OCI-LY7 (cell line): ENCODE results near the gene CDRT4. TPM values are rescaled to one million over a fixed set of nuclear protein-coding genes. Genes with fewer than 3 reads are reported as not detected.

Experiments
- BruUV-seq: library from RNA; stranded (reverse); fragments of 400-500 nt; replicated peaks from 2 replicates; lab custom pipeline; 2021; lab: Mats Ljungman, UMichigan
- CTCF ChIA-PET: fragments of 300-600 bp; sonication (Branson Sonifier 250); formaldehyde crosslinking; loops from one replicate; lab custom pipeline; 2022; ENCODE audit warnings: antibody characterized with exemption; ENCODE audit not compliant: unreplicated experiment; lab: Charles Lee
- POLR2A ChIA-PET: fragments of 300-600 bp; sonication (Branson Sonifier 250); formaldehyde crosslinking; loops from one replicate; lab custom pipeline; 2022; ENCODE audit warnings: antibody characterized with exemption; lab: Charles Lee
- DNase-seq: peaks from one replicate; pipeline ENCODE4 v3.0.0-alpha.2; 2015; ENCODE audit warnings: low spot score
- H2AFZ ChIP-seq: fragments of 200-600 bp; sonication (generic), shearing (Covaris generic); 2 replicates; pipeline ENCODE4 v1.6.1; 2014; ENCODE audit warnings: mild to moderate bottlenecking, antibody characterized with exemption, low read length, moderate library complexity
- H3K27ac ChIP-seq: fragments of 200-600 bp; sonication (generic); 2 replicates; pipeline ENCODE4 v1.5.1; 2014; ENCODE audit warnings: mixed run types, low read depth, mild to moderate bottlenecking, moderate library complexity, low read length, inconsistent platforms; ENCODE audit not compliant: poor library complexity, severe bottlenecking
- H3K36me3 ChIP-seq: fragments of 200-600 bp; sonication (generic); 2 replicates; pipeline ENCODE4 v1.6.1; 2014; ENCODE audit warnings: mild to moderate bottlenecking, antibody characterized with exemption, low read length, moderate library complexity, mixed read lengths; ENCODE audit not compliant: insufficient read depth
- H3K4me1 ChIP-seq: fragments of 200-600 bp; sonication (generic); 2 replicates; pipeline ENCODE4 v1.5.1; 2014; ENCODE audit warnings: mild to moderate bottlenecking, low read length; ENCODE audit not compliant: insufficient read depth, poor library complexity, severe bottlenecking
- H3K4me2 ChIP-seq: fragments of 200-600 bp; sonication (generic); 2 replicates; pipeline ENCODE4 v1.6.1; 2014; ENCODE audit warnings: mild to moderate bottlenecking, low read length
- H3K4me3 ChIP-seq: fragments of 200-600 bp; sonication (generic); 2 replicates; pipeline ENCODE4 v1.5.1; 2014; ENCODE audit warnings: mild to moderate bottlenecking, low read depth, low read length; ENCODE audit not compliant: poor library complexity, severe bottlenecking
- H3K79me2 ChIP-seq: fragments of 200-600 bp; sonication (generic); 2 replicates; pipeline ENCODE4 v1.6.1; 2016; ENCODE audit warnings: low read depth, mild to moderate bottlenecking, low read length, moderate library complexity, mixed read lengths; ENCODE audit not compliant: insufficient read depth
- H3K9me2 ChIP-seq: fragments of 200-600 bp; sonication (generic); 2 replicates; pipeline ENCODE4 v1.6.1; 2016; ENCODE audit warnings: mild to moderate bottlenecking, low read length, mixed read lengths; ENCODE audit not compliant: insufficient read depth
- H3K9me3 ChIP-seq: fragments of 200-600 bp; sonication (generic); 2 replicates; pipeline ENCODE4 v1.6.1; 2014; ENCODE audit warnings: mild to moderate bottlenecking, mixed run types, low read length, mixed read lengths
- H4K20me1 ChIP-seq: fragments of 200-600 bp; sonication (generic); 2 replicates; pipeline ENCODE4 v1.6.1; 2014; ENCODE audit warnings: mild to moderate bottlenecking, antibody characterized with exemption, low read length, moderate library complexity, mixed read lengths; ENCODE audit not compliant: insufficient read depth
- CTCF ChIP-seq: fragments of 200-600 bp; sonication (generic); conservative IDR thresholded peaks from 2 replicates; pipeline ENCODE4 v1.5.1; 2014; ENCODE audit warnings: mild to moderate bottlenecking, antibody characterized with exemption, low read length, moderate library complexity, mixed read lengths
- EZH2phosphoT487 ChIP-seq: fragments of 200-600 bp; sonication (generic); IDR thresholded peaks from 2 replicates; pipeline ENCODE4 v1.6.1; 2018; ENCODE audit warnings: low read depth, borderline replicate concordance, mild to moderate bottlenecking, mixed run types, antibody characterized with exemption, low read length, moderate library complexity, mixed read lengths
- intact Hi-C: fragments of 100-400 bp; cut with micrococcal nuclease; formaldehyde crosslinking; loops from one replicate; pipeline ENCODE4 v1.10.0; 2022; ENCODE audit not compliant: unreplicated experiment
- total RNA-seq, 2 experiments: library from RNA; depleted of rRNA in 1 of 2; stranded (reverse); fragments of >200 nt in 1 of 2; shearing (Covaris generic) in 1 of 2; gene quantifications; 2 replicates each; pipeline ENCODE4 v1.2.3, GENCODE V29; 2014 to 2022

CDRT4 gene
- total RNA-seq, 2 experiments from 2014 or later, result 1.7 to 6.2 TPM

- no TSS peak for BruUV-seq
- intact Hi-C loops, result no loop called here
- Histone ChIP-seq H3K9me3 (no peaks in the 10 kb centered on the region), H3K9me2 (no peaks in the 10 kb centered on the region), H3K4me1 (no peaks in the 10 kb centered on the region), H3K27ac (no peak overlapping the region), H4K20me1 (no peaks in the 10 kb centered on the region), H3K4me3 (no peak overlapping the region), H3K36me3 (no peaks in the 10 kb centered on the region), H3K79me2 (no peaks in the 10 kb centered on the region), H3K4me2 (no peak overlapping the region), H2AFZ (no peak overlapping the region)
- no peak for DNase-seq
- CTCF ChIA-PET, result no interaction called here
- POLR2A ChIA-PET, result interaction anchor here (0.7 kb wide), 3 partner anchors 18 to 41 kb away, joined by 4 to 8 read pairs (median 5); no protein-coding TSS in a partner anchor
- TF ChIP-seq EZH2phosphoT487 (no peak), CTCF (no peak)
Measured at GRCh38 chr17:15511142-15511541, 43.7 kb upstream of the CDRT4 start.

GRCh38 chr17:15510361-15510760, 42.9 kb upstream of the CDRT4 start:
- no peak for TF ChIP-seq EZH2phosphoT487
- TF ChIP-seq CTCF, result no peak
- DNase-seq, result no peak
- intact Hi-C loops, result no loop called here
- Histone ChIP-seq H3K9me3 (no peaks in the 10 kb centered on the region), H2AFZ (no peak overlapping the region), H3K9me2 (no peaks in the 10 kb centered on the region), H3K4me1 (no peaks in the 10 kb centered on the region), H3K27ac (no peak overlapping the region), H3K4me3 (no peak overlapping the region), H4K20me1 (no peaks in the 10 kb centered on the region), H3K36me3 (no peaks in the 10 kb centered on the region), H3K4me2 (no peak overlapping the region), H3K79me2 (no peaks in the 10 kb centered on the region)
- ChIA-PET CTCF (no interaction called here), POLR2A (no interaction called here)
- BruUV-seq, result no TSS peak

- no TSS peak for BruUV-seq
- ChIA-PET CTCF (no interaction called here), POLR2A (no interaction called here)
- TF ChIP-seq EZH2phosphoT487 (no peak), CTCF (no peak)
- no peak overlapping the region for H3K4me3 ChIP-seq
- no peak overlapping the region for H3K4me2 ChIP-seq
- no peak overlapping the region for H2AFZ ChIP-seq
- no peaks in the 10 kb centered on the region for H3K9me2 ChIP-seq
- no peak for DNase-seq
- no peaks in the 10 kb centered on the region for H4K20me1 ChIP-seq
- H3K4me1 ChIP-seq, result no peaks in the 10 kb centered on the region
- no peak overlapping the region for H3K27ac ChIP-seq
- intact Hi-C loops, result no loop called here
- H3K36me3 ChIP-seq, result no peaks in the 10 kb centered on the region
- no peaks in the 10 kb centered on the region for H3K79me2 ChIP-seq
- H3K9me3 ChIP-seq, result no peaks in the 10 kb centered on the region
Measured at GRCh38 chr17:15509095-15509494, 41.7 kb upstream of the CDRT4 start.
